NCI-H1694 treated with DMSO at 0.1 percent for 48 hours (cell line): Measurements from ENCODE around the gene UFSP1.

Source experiments
- DNase-seq: peaks from one replicate; lab custom pipeline; 2025; lab: John Stamatoyannopoulos, UW

Gene UFSP1

DNA sequence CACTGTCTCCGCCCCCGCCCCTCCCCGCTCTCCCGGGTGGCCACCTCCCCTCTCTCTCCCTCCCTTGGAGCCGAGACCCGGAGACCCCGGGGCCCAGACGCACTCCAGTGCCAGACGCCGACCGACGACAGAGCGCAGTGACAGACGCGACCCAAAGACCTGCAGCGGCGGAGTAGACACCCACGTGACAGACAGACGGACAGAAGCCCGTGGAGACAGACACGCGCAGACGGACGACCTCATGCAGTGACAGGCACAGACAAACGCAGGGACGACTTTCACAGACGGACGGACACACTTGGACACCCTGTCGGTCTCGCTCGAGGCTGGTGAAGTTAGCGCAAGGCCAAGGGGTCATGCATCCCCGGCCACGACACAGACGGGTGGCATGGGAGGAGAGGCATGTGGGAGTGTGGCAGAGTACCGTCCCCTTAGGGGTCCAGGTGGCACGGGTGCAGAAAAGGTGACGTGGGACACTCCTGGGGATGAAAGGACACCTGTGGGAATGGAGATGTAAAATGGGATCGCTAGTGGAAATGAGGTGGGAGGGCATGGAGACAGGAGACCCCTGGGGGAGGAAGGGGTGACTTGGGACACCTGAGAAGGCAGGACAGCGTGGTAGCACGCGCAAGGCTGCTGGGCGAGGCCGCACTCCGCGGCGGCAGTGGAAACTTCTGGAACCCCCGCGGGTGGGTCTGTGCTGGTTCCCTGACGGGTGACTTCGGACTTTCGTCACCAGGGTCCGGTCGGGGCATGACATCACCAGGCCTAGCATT, 6.6 kb upstream of the UFSP1 start:
- DNase-seq: peak; percentile 35

DNA sequence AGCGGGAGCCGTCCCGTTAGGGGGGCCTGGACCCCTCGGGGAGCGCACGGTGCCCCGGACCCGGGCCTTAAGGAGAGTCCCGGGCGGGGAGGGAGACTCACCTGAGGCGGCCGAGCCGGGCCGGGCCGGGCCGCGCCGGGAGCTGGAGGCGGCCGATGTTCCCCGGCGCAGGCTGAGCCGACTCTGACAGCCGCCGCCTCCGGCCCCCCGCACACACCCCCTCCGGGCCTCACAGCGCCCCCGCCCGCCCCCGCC, 6.1 kb upstream of the UFSP1 start, which contains the start of gene ACHE:
ACHE (minus strand) TSS at position 188 of the 255 bp plus-strand sequence. CDS start 1,656 bp downstream, outside the sequence.
- DNase-seq: no peak

DNA sequence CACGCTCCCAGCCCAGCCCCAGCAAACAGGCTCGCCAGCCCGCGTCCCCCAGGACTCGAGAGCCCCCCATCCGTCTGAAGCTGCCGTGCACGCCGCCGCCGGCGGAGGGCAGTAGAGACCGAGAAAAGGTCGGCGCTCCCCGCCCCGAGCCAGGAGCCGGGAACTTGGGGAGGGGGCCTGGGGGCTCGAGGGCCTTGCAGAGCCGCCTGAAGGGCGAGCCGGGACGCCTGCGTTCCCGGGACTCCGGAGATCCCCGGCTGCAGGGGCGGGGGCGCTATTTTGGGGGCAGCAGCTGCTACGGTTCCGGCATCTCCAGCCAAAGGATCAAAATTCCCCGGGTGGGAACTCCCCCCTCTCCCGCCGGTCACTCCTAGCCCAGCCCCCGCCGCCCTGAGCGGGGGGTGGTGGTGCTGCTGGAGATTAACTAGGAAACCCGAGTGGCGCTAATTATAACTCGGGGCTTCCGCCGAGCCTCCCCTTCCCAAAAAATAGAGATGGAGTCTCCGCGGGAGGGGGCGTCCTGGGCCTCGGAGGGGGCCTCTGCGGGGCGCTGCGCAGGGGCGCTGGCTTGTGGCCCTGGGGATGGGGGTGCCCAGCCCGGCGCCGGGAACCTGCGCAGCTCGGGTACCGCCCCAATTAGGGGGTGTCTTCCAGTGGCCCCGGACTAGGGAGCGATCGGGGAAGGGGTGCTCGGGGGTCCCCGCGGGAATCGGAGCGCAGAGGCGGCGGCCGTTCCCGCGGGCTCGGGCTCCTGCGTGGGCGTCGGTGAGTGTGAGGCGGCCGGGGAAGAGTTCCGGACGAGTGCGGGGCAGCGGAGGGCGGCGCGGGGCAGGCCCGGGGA, 5.6 kb upstream of the UFSP1 start:
- DNase-seq: no peak

DNA sequence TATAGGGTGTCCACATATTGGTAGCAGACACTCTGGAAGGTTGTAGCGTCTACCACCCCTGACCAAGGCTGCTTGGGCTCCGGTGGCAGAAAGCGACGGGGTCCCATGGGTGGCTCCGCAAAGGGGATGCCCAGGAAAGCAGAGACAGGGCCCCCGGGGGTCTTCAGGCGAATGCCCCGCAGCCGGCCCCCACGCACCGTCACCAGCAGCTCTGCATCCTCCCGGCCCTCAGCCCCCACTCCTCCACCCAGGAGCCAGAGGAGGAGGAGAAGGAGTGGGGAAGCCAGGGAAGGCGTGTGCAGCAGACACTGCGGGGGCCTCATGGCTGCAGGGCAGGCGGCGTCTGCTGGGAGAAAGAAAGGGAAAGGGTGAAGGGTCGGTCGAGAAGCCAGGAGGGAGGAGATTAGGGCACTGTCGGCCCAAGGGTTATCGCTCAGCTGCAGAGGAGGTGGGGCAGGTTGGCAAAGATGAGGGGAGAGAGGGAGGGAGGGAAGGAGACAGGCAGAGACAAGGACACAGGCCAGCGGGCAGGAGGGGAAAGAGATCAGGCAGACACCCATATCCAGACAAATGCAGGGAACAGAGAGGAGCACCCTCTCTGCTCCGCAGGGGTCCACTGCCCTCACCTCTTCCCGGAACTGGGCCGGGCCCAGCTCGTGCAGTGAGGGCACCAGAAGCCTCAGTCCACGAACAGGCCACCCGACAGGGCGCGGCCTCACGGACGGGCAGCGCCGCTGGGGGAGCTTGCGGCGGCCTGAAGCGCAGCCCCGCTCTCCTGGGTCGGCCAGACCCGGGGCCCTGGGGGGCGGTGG, 4.6 kb upstream of the UFSP1 start:
- no peak for DNase-seq

DNA sequence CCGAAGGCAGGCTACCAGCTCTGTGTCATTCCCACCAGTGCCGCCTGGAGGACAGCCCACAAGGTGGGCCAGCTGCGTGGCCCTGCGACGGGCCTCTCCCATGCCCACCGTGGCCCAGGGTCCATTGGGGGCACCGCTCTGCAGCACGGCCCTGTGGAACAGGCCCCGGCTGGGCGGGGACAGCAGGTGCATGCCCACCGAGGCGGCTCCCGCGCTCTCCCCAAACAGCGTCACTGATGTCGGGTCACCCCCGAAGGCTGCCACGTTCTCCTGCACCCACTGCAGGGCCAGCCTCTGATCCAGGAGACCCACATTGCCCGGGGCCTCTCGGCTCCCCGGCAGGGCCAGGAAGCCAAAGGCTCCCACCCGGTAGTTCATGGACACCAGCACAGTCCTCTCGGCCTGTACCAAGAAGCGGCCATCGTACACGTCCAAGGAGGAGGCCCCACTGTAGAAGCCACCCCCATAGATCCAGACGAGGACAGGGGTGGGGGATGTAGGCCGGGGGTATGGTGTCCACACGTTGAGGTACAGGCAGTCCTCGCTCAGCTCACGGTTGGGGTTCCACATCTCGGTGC, 3.9 kb upstream of the UFSP1 start:
- no peak for DNase-seq

DNA sequence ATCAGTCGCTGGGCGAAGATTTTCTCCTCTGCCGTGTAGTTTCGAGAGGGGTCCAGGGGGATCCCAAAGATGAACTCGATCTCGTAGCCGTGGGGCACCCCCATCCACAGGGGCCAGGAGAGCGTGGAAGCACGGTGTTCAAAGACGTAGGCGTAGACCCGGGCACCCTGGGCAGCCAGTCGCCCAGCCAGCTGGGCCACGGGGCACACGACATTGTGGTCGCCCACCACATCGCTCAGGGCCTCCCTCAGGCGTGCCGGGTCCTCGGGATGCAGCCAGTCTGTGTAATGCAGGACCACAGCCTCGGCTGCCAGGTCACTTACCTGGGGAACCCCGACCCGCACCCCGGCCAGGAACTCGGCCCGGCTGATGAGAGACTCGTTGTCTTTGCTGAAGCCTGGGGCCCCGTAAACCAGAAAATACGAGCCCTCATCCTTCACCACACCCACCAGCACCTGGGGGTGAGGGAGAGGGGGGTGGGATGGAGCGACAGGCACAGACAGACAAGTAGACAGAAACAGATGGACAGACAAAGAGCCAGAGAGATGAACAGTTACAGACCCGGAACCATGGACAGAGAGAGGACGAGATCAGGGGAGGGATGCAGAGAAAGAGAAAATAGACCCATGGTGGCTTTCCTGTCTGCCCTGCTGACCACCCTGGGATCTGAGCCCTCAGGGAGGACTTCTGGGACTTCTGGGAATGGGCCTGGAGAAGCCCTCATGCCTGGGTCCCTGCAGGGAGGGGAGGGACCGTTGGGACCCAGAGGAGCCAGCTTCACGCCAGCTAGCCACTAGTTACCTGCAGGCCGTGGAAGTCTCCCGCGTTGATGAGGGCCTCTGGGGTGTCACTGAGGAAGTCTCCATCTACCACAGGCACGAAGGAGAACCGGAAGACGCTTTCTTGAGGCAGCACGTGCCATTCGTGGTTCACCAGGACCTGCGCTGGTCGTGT, 3.1 kb upstream of the UFSP1 start:
- no peak for DNase-seq

DNA sequence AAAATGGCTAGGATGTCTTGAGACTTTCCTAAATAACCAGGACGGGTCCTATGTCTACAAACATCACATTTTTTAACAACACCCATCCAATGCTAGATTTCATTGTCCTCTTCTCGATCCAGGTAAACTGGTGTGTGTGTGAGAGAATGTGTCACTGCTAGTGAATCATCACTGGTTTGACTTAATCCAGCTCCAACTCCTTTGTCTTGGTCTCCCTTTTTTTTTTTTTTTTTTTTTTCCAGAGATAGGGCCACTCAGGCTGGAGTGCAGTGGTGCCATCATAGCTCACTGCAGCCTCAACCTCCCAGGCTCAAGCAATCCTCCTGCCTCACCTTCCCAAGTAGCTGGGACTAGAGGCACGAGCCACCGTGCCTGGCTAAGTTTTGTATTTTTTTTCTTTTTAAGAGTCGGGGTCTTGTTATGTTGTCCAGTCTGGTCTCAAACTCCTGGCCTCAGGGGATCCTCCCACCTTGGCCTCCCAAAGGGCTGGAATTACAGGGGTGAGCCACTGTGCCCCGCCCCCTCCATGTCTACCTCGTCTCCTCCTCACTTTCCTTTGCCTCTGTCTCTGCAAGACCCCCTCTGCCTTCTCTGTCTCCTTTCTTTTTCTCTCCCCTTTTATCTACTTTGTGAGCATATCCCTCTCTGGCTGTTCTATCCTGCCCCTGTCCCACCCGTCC, 2.2 kb upstream of the UFSP1 start:
- DNase-seq: no peak

DNA sequence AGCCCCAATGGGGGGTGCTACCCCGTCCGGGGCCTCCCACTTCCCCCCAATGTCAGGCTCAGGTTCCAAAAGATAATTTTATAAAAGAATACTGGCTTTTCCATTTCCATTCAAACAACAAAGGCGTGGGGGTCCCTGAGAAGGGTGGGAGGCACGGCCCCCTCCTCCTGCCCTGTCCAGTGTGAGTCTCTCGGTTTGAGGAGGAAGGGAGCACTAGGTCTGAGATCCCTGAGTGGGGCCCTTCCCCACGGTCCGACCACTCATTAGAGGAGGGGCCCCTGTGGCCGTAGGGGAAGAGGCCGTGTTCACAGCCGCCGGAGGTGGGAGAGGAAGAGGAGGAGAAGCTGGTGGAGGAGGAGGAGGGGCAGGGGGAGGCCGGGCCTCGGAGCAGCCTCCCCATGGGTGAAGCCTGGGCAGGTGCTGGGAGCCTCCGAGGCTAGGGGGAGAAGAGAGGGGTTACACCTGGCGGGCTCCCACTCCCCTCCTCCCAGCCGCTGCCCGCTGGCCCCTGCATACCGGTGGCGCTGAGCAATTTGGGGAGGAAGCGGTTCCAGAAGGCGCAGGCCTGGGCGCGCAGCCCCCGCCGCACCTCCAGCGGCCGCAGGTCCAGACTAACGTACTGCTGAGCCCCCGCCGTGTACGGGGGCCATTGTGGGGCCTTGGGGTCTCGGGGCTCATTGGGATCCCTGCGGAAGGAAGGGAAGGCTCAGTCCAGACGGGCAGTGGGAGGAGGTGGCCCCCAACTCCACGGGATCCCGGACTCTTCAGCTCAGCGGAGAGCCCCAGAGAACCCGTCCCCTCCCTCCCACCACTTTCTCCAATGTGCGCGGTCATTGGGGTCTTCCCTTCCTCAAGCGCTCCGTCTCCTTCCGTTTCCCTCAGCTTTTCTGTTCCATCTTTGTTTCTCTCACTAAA, 1.4 kb upstream of the UFSP1 start:
- no peak for DNase-seq

DNA sequence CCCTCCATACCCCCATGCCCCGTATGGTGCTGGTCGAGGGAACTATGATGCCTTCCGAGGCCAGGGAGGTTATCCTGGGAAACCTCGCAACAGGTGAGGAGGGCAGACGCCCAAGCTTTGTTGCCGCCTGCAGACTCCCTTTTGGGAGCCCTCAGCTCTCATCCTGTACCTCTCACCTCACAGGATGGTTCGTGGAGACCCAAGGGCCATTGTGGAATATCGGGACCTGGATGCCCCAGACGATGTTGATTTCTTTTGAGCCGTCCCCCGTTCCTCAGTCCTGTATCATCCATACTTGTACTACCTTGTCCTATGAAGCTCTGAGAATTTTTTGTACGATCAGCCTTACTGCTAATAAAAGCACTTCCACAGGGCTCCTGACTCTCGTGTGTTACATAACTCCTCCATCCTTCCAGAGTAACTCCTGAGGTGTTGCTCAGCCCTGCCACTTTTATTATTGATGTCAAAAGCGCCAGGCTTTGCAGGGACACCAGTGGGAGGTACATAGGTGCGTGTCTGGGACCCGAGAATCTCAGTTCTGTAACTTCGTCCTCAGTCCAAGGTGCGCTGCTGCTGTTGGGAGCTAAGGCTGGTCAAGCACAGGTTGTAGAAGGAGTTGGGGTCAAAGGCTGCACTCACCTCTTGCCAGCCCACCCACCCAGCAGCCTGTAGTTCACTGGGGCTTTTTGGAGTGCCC, 1.1 kb downstream of the UFSP1 start:
- DNase-seq: no peak

DNA sequence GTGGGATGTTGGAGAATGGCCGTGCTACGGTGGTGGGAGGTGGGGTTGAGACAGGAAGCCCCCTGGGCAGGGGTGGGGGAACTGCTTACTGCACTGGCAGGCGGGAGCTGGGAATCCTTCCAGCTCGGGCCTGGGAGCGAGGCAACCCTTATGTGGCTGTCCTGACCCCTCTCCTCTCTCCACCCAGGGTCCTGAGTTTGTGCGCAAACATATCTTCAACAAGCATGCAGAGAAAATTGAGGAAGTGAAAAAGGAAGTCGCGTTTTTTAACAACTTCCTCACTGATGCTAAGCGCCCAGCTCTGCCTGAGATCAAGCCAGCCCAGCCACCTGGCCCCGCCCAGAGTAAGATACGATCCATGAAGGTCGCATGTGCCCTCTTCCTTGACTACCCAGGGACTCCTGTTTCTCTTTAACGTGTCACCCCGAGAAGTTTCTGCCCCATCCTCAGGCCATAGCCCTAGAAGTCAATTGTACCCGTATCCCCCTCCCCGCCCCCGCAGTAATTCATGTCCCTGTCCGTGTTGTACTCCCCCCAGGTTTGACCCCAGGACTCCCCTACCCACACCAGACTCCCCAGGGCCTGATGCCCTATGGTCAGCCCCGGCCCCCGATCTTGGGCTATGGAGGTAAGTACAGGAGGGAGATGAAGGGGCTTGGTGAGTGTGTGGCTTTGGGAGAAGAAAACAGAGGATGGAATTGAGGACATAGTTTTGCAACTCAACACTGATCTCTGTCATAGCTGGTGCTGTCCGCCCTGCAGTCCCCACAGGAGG, 1.8 kb downstream of the UFSP1 start:
- DNase-seq: no peak

DNA sequence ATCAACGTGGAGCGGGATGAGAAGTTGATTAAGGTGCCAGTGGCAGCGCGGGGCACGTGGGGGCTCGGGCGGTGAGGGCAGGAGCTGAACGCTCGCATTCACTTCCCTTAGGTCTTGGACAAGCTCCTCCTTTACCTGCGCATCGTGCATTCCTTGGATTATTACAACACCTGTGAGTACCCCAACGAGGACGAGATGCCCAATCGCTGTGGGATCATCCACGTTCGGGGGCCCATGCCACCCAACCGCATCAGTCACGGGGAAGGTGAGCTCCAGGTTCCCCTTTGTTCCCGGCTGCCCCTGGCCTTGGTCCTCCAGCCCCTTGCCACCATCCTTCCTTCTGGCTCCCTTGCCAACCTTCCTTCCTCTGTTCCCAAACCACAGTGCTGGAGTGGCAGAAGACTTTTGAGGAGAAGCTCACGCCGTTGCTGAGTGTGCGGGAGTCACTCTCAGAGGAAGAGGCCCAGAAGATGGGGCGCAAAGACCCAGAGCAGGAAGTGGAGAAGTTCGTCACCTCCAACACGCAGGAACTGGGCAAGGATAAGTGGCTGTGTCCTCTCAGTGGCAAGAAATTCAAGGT, 2.5 kb downstream of the UFSP1 start:
- DNase-seq: no peak

DNA sequence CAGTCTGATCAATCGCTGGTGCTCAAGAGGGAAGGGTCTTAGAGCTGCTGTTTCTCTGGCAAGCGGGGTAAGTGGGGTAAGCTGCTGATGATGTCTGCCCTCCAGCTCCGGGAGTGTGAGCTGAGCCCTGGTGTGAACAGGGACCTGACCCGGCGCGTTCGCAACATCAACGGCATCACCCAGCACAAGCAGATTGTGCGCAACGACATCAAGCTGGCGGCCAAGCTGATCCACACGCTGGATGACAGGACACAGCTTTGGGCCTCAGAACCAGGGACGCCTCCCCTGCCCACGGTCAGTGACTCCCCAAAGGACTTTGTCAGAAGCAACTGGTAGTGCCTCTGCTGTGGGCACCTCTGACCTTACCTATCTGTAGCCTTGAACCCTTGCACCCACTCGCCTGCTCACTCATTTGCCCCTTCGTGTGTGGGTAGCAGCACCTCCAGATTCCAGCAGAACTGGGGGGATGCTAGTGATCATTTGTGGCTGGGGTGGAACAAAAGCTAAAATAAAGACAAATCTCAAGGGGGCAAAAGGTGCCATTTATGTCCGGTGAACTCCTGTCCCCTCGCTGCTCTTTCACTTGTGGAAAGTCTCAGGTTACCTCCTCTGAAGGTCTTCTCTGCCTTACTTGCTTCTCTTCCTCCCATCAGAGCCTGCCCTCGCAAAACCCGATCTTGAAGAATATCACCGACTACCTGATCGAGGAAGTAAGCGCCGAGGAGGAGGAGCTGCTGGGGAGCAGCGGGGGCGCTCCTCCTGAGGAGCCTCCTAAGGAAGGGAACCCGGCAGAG, 3.2 kb downstream of the UFSP1 start:
- DNase-seq: no peak

DNA sequence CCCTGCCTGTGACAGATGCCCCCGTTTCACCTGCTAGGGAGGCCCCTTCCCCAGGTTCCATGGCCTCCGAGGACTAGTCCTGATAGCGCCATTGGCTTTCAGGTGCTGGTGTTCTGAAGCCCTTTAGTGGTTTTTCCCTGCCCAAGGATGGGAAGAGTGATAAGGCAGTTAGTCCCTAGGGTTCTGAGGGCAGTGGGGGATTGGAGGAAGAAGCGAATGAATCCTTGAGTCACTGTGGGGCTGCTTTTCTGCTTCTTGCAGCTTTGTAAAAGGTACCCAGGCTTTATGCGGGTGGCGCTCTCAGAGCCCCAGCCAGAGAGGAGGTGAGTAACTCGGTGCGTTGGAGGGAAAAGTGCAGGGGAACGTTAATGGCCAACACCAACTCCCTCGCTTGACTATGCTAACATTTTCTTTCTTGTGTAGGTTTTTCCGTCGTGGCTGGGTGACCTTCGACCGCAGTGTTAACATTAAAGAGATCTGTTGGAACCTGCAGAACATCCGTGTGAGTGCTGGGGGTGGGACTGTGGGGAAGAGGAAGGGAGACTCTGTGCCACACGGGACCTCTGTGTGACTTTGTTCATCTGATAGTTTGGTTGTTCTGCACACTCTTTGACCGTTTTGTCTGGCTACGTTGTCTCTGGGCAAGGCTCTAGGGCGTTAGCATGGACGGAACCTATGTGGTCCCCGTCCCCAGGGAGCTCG, 3.9 kb downstream of the UFSP1 start:
- DNase-seq: no peak

DNA sequence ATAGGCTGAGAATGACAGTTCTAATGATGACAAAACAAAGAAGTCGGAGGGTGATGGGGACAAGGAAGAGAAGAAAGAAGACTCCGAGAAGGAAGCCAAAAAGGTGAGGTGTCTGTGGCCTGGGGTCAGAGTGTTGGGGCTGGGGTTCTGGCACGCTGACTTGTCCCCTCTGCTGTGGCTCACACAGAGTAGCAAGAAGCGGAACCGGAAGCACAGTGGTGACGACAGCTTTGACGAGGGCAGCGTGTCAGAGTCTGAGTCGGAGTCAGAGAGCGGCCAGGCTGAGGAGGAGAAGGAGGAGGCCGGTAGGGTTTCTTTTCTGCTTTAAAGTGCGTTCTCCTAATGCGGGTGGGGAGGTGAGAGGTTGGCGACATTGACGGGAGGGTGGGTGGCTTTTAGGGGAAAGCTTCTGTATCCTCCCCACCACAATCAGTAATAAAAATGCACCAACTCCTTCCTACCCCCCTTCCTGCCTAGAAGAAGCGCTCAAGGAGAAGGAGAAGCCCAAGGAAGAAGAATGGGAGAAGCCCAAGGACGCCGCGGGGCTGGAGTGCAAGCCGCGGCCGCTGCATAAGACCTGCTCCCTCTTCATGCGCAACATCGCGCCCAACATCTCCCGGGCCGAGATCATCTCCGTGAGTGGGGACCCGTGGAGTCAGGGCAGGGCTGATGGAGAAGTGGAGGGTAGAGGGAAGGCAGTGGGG, 4.6 kb downstream of the UFSP1 start:
- DNase-seq: no peak

DNA sequence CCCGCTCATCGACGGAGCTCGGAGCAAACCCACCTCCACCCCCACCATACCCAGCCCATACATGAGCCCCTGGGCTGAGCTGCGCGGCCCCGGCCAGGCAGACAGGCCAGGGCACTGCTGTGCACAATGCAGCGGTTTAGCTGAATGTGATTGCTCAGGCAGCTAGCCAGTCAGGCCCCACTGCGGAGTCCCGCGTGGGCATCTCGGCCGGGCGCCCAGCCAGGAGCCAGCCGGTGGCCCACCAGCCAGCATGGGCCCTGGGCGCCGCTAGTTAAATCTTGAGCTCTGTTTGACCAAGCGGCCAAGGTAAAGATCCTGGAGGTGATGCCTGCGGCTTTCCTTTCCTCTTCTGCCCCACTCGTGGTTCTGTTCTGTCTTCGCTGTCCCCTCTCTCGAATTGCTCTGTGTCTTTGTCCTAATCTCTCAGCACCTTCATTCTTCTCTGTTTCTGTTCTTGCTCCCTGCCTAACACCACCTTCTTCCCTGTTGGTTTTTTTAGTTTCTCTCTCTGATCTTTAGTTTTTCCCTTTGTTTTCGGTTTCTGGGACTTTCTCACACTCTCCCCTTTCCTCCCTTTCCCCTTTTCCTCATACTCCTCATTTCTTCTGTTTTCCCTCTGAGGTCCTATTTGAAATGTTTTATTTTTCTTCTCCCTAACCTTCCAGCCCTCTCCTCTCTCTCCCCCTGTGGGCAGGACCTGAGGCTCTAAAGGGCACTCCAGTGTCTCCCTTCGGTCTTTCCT, 6.6 kb downstream of the UFSP1 start:
- DNase-seq: no peak
